Kidney epithelial cell (primary cell): ENCODE data around the gene FOXE1. TPM values are rescaled to one million over a fixed set of nuclear protein-coding genes. Genes with fewer than 3 reads are reported as not detected.

Source experiments
- DNase-seq: peaks from one replicate; pipeline ENCODE4 v3.0.0-alpha.2; 2010; ENCODE audit warnings: low read depth
- H3K27me3 ChIP-seq: 2 replicates; pipeline ENCODE4 v1.6.0; 2011; ENCODE audit warnings: low read length; ENCODE audit not compliant: control insufficient read depth, insufficient read depth
- H3K36me3 ChIP-seq: 2 replicates; pipeline ENCODE4 v1.5.1; 2011; ENCODE audit warnings: low read length; ENCODE audit not compliant: control insufficient read depth, insufficient read depth
- H3K4me3 ChIP-seq: 2 replicates; pipeline ENCODE4 v1.5.1; 2011; ENCODE audit warnings: low read depth, mild to moderate bottlenecking, control low read depth, low read length
- total RNA-seq: library from RNA; depleted of rRNA; stranded (reverse); fragments of >200 nt; gene quantifications from 2 replicates; pipeline ENCODE4 v1.2.3, GENCODE V29; 2015
- TF ChIP-seq, protein P1 (sequence below): IDR thresholded peaks from 2 replicates; pipeline ENCODE4 v1.5.1; 2011; ENCODE audit warnings: mild to moderate bottlenecking, moderate library complexity, low read length, control low read depth, inconsistent platforms; ENCODE audit not compliant: insufficient read depth, poor library complexity, severe bottlenecking

The FOXE1 gene
- total RNA-seq, 1 donor from 2014 or later = 0.04 TPM

DNA sequence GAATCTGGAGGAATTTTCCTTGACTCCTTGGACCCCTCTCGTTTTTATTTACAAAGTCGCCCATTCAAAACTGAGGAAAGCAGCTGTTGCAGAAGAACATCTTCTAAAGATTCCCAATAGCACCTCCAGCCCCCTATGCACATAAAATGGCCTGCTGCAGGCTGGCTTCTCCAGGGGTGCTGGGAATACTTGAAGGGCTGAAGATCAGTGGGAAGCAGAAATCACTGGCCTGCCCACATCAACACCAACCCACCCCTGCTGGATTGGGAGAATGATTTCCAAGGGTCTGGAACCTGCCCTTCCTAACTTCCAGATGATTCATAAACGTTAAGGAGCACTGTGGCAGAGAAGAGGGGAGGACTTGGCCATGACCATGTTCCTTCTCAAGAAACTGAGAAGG, 3.0 kb upstream of the FOXE1 start:
- TF ChIP-seq, protein P1, sequence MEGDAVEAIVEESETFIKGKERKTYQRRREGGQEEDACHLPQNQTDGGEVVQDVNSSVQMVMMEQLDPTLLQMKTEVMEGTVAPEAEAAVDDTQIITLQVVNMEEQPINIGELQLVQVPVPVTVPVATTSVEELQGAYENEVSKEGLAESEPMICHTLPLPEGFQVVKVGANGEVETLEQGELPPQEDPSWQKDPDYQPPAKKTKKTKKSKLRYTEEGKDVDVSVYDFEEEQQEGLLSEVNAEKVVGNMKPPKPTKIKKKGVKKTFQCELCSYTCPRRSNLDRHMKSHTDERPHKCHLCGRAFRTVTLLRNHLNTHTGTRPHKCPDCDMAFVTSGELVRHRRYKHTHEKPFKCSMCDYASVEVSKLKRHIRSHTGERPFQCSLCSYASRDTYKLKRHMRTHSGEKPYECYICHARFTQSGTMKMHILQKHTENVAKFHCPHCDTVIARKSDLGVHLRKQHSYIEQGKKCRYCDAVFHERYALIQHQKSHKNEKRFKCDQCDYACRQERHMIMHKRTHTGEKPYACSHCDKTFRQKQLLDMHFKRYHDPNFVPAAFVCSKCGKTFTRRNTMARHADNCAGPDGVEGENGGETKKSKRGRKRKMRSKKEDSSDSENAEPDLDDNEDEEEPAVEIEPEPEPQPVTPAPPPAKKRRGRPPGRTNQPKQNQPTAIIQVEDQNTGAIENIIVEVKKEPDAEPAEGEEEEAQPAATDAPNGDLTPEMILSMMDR = no peak
- H3K27me3 ChIP-seq = peaks cover 80% of the 10 kb centered on the region
- H3K4me3 ChIP-seq = no peak overlapping the region
- no peak for DNase-seq
- H3K36me3 ChIP-seq = no peaks in the 10 kb centered on the region

DNA sequence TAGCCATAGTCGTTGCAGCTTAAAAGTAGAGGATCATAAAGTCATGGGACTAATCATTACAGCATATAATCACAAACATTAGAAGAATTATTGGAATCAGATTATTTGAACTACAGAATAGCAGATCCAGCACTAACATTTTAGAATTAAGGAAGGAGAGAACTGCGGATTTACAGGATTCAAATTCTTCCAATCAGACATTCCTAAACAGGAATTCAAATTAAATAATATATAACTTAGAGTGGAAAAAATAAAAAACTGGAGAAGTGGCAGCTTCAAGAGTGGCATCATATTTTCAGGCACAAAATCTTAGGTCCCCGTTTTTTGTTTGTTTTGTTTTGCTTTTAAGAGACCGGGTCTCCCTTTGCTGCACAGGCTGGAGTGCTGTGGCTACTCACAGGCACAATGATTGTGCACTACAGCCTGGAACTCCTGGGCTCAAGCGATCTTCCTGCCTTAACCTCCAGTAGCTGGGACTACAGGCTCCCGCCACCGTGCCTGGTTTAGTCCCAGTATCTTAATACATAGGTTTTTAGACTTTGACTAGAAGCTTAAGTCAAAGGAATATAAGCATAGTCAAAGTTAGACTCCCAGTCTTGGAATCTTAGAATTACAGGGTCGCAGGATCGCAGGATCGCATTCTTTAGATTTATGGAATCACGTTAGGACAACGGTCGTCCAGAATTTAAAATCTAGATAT, 2.1 kb upstream of the FOXE1 start:
- Histone ChIP-seq H3K27me3 (peaks cover 89% of the 10 kb centered on the region), H3K4me3 (no peak overlapping the region)

DNA sequence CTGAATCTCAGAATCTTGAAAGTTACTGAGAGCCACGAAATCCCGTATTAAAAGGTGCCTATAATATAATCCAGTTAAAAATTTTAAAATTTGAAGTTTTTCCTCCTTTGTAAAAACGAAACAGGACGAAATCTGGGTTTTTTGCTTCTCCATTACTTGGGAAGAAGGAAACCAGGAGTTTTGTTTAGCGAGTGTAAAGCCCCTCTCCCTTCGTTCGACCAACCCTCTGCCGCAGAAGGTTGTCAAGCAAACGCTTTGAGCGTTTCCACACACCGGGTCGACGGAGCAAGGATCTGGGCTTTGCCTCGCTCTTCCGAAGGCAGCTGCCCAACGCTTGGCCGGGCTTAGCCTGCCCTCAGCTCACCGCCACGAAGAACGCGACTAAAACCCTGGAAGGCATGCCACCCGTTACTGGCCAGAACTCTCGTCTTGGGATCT, 1.6 kb upstream of the FOXE1 start:
- no peak for DNase-seq
- H3K36me3 ChIP-seq = no peaks in the 10 kb centered on the region
- peaks cover 88% of the 10 kb centered on the region for H3K27me3 ChIP-seq
- TF ChIP-seq, protein P1 = no peak
- H3K4me3 ChIP-seq = peak overlapping the region; percentile 42

More for the DNA sequence above, 2.1 kb upstream of the FOXE1 start:
- DNase-seq = no peak
- no peaks in the 10 kb centered on the region for H3K36me3 ChIP-seq
- TF ChIP-seq, protein P1 = no peak

DNA sequence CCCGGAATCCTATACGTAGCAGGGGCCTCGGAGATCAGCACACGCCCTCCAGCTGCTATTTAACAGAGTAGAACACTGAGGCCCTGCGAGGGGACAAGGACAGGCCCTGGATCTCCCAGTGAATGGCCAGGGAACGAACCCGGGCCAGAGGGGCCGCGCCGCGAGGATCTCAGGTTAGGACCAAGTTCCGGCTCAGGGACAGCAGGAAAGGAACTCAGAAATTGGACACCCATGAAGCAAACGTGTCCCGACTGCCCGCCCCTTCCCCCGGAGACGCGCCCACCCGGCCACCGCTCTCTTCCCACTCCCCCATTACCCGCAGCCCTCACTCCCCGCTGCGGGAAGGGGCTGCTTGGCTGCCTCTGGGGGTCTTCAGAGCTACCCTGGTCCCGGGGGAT, 1.0 kb upstream of the FOXE1 start:
- Histone ChIP-seq H3K36me3 (no peaks in the 10 kb centered on the region), H3K4me3 (peak overlapping the region; percentile 42), H3K27me3 (peaks cover 86% of the 10 kb centered on the region)
- TF ChIP-seq, protein P1 = no peak
- no peak for DNase-seq

DNA sequence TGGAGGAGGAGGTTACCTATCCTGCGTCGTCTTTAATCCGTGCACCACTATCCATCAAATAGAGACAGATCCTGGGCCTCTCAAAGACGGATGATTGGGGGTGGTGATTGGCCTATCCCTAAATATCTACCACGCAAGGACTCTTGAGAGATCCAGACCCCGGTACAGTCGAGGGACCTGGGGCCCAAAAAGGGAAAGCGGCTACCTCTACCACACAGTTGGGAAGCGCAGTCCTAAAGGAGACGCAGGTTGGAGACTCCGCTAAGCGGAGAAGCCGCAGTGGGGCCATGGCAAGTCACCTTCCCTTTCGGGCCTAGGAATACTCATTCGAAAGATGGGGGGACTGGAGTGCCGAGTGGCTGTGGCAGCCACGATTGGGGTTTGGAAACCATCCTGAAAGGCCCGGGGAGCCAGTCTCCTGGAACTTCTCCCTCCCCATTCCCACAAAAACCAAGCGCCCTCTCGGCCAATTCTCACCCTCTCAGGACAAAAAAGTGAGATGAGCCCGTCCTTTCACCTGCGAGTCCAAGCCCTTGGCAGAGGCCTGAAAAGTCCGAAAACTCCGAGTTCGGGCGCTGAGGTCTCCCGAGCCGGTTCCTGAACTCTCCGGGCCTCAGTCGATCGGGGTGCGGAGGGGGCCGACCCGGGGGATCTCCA, 499 bp upstream of the FOXE1 start:
- Histone ChIP-seq H3K36me3 (no peaks in the 10 kb centered on the region), H3K4me3 (peak overlapping the region; percentile 42), H3K27me3 (peaks cover 87% of the 10 kb centered on the region)
- TF ChIP-seq, protein P1 = no peak
- DNase-seq = no peak
